GM23338 (cell line): ENCODE results near the gene ACSF3. TPM values are rescaled to one million over a fixed set of nuclear protein-coding genes. Genes with fewer than 3 reads are reported as not detected.

Source experiments
- ETS1 ChIP-seq: IDR thresholded peaks from 2 replicates; pipeline ENCODE4 v1.6.1; 2016; ENCODE audit warnings: antibody characterized with exemption
- EZH2 ChIP-seq: fragments of 200-600 bp; sonication (generic); IDR thresholded peaks from one replicate; pipeline ENCODE4 v1.8.0; 2017; ENCODE audit warnings: antibody characterized with exemption, mild to moderate bottlenecking, low read depth; ENCODE audit not compliant: unreplicated experiment
- NANOG ChIP-seq: IDR thresholded peaks from 2 replicates; pipeline ENCODE4 v1.6.1; 2016; ENCODE audit warnings: antibody characterized with exemption, borderline replicate concordance
- ZNF114 ChIP-seq: fragments of 250-450 bp; sonication (Bioruptor Pico); IDR thresholded peaks from 2 replicates; pipeline ENCODE4 v1.5.0; 2020; ENCODE audit warnings: mild to moderate bottlenecking, moderate library complexity
- ZNF331 ChIP-seq: fragments of 250-450 bp; sonication (Bioruptor Pico); IDR thresholded peaks from 2 replicates; pipeline ENCODE4 v1.5.0; 2020; ENCODE audit warnings: low read depth, mild to moderate bottlenecking, moderate library complexity
- polyA plus RNA-seq: library from polyadenylated mRNA; unstranded; fragments of >200 nt; fragmentation: Nextera tagmentation; extraction: Ambion mirVana; gene quantifications from 2 replicates; pipeline ENCODE4 v1.2.1, GENCODE V29; 2016
- total RNA-seq: library from RNA; depleted of rRNA; stranded (reverse); fragments of >200 nt; shearing (Covaris generic); gene quantifications from 2 replicates; pipeline ENCODE4 v1.2.3, GENCODE V29; 2014
- TF ChIP-seq, protein P1 (sequence below): fragments of 250-450 bp; sonication (Bioruptor Pico); IDR thresholded peaks from 2 replicates; pipeline ENCODE4 v1.5.0; 2020; ENCODE audit warnings: mild to moderate bottlenecking, moderate library complexity
- TF ChIP-seq, protein P2 (sequence below): IDR thresholded peaks from one replicate; pipeline ENCODE4 v1.6.1; 2018; ENCODE audit warnings: antibody characterized with exemption; ENCODE audit not compliant: unreplicated experiment
- TF ChIP-seq, protein P3 (sequence below), 2 experiments: fragments of 200-600 bp in 1 of 2; sonication (generic) in 1 of 2; conservative IDR thresholded peaks; 2 replicates each; pipeline versions ENCODE4 v1.5.1 to v1.6.1; 2016 to 2017; ENCODE audit warnings: antibody characterized with exemption in 2 of 2, low read depth in 2 of 2, mild to moderate bottlenecking in 2 of 2, moderate library complexity in 1 of 2

Gene ACSF3
- total and polyA plus RNA-seq, 2 experiments from 2014 or later, result 12.8 to 23.1 TPM

- TF ChIP-seq, protein P1, sequence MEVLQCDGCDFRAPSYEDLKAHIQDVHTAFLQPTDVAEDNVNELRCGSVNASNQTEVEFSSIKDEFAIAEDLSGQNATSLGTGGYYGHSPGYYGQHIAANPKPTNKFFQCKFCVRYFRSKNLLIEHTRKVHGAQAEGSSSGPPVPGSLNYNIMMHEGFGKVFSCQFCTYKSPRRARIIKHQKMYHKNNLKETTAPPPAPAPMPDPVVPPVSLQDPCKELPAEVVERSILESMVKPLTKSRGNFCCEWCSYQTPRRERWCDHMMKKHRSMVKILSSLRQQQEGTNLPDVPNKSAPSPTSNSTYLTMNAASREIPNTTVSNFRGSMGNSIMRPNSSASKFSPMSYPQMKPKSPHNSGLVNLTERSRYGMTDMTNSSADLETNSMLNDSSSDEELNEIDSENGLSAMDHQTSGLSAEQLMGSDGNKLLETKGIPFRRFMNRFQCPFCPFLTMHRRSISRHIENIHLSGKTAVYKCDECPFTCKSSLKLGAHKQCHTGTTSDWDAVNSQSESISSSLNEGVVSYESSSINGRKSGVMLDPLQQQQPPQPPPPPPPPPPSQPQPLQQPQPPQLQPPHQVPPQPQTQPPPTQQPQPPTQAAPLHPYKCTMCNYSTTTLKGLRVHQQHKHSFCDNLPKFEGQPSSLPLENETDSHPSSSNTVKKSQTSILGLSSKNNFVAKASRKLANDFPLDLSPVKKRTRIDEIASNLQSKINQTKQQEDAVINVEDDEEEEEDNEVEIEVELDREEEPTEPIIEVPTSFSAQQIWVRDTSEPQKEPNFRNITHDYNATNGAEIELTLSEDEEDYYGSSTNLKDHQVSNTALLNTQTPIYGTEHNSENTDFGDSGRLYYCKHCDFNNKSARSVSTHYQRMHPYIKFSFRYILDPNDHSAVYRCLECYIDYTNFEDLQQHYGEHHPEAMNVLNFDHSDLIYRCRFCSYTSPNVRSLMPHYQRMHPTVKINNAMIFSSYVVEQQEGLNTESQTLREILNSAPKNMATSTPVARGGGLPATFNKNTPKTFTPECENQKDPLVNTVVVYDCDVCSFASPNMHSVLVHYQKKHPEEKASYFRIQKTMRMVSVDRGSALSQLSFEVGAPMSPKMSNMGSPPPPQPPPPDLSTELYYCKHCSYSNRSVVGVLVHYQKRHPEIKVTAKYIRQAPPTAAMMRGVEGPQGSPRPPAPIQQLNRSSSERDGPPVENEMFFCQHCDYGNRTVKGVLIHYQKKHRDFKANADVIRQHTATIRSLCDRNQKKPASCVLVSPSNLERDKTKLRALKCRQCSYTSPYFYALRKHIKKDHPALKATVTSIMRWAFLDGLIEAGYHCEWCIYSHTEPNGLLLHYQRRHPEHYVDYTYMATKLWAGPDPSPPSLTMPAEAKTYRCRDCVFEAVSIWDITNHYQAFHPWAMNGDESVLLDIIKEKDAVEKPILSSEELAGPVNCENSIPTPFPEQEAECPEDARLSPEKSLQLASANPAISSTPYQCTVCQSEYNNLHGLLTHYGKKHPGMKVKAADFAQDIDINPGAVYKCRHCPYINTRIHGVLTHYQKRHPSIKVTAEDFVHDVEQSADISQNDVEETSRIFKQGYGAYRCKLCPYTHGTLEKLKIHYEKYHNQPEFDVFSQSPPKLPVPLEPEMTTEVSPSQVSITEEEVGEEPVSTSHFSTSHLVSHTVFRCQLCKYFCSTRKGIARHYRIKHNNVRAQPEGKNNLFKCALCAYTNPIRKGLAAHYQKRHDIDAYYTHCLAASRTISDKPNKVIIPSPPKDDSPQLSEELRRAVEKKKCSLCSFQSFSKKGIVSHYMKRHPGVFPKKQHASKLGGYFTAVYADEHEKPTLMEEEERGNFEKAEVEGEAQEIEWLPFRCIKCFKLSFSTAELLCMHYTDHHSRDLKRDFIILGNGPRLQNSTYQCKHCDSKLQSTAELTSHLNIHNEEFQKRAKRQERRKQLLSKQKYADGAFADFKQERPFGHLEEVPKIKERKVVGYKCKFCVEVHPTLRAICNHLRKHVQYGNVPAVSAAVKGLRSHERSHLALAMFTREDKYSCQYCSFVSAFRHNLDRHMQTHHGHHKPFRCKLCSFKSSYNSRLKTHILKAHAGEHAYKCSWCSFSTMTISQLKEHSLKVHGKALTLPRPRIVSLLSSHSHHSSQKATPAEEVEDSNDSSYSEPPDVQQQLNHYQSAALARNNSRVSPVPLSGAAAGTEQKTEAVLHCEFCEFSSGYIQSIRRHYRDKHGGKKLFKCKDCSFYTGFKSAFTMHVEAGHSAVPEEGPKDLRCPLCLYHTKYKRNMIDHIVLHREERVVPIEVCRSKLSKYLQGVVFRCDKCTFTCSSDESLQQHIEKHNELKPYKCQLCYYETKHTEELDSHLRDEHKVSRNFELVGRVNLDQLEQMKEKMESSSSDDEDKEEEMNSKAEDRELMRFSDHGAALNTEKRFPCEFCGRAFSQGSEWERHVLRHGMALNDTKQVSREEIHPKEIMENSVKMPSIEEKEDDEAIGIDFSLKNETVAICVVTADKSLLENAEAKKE (CRISPR knock-in tag), result no peak
- TF ChIP-seq NANOG (no peak), ZNF114 (CRISPR knock-in tag) (no peak), ETS1 (no peak), EZH2 (no peak), ZNF331 (CRISPR knock-in tag) (no peak)
- TF ChIP-seq, protein P2, sequence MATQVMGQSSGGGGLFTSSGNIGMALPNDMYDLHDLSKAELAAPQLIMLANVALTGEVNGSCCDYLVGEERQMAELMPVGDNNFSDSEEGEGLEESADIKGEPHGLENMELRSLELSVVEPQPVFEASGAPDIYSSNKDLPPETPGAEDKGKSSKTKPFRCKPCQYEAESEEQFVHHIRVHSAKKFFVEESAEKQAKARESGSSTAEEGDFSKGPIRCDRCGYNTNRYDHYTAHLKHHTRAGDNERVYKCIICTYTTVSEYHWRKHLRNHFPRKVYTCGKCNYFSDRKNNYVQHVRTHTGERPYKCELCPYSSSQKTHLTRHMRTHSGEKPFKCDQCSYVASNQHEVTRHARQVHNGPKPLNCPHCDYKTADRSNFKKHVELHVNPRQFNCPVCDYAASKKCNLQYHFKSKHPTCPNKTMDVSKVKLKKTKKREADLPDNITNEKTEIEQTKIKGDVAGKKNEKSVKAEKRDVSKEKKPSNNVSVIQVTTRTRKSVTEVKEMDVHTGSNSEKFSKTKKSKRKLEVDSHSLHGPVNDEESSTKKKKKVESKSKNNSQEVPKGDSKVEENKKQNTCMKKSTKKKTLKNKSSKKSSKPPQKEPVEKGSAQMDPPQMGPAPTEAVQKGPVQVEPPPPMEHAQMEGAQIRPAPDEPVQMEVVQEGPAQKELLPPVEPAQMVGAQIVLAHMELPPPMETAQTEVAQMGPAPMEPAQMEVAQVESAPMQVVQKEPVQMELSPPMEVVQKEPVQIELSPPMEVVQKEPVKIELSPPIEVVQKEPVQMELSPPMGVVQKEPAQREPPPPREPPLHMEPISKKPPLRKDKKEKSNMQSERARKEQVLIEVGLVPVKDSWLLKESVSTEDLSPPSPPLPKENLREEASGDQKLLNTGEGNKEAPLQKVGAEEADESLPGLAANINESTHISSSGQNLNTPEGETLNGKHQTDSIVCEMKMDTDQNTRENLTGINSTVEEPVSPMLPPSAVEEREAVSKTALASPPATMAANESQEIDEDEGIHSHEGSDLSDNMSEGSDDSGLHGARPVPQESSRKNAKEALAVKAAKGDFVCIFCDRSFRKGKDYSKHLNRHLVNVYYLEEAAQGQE, result no peak
- TF ChIP-seq, protein P3, sequence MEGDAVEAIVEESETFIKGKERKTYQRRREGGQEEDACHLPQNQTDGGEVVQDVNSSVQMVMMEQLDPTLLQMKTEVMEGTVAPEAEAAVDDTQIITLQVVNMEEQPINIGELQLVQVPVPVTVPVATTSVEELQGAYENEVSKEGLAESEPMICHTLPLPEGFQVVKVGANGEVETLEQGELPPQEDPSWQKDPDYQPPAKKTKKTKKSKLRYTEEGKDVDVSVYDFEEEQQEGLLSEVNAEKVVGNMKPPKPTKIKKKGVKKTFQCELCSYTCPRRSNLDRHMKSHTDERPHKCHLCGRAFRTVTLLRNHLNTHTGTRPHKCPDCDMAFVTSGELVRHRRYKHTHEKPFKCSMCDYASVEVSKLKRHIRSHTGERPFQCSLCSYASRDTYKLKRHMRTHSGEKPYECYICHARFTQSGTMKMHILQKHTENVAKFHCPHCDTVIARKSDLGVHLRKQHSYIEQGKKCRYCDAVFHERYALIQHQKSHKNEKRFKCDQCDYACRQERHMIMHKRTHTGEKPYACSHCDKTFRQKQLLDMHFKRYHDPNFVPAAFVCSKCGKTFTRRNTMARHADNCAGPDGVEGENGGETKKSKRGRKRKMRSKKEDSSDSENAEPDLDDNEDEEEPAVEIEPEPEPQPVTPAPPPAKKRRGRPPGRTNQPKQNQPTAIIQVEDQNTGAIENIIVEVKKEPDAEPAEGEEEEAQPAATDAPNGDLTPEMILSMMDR (conservative IDR thresholded peaks at IDR 0.05; ENCODE audit: low read depth in 2 of 2), result no peak
Observed at GRCh38 chr16:89183975-89184676, 90.5 kb downstream of the ACSF3 start (continued).
